Measurements from ENCODE around the gene ZNF710.

ZNF710 gene

DNA sequence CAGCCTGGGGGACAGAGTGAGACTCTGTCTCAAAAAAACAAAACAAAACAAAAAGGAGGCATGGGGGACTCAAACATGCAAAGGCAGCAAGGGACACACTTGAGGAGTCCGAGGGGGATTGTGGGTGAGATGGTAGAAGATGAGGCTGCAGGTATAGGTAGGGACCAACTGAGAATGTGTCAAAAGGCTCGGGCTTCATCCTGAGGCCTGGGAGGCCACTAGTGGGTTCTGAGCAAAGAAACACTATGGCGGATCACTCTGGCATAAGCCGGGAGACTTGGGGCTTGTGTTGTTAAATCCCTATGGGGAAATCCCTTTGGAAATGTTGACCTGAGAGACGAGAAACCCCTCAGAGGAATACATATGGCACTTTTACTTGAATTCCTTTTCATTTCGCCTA lies 21.2 kb downstream of the ZNF710 start:
- H3K27ac ChIP-seq (replicated peaks) = no peak overlapping the region
- TF ChIP-seq, protein P1, sequence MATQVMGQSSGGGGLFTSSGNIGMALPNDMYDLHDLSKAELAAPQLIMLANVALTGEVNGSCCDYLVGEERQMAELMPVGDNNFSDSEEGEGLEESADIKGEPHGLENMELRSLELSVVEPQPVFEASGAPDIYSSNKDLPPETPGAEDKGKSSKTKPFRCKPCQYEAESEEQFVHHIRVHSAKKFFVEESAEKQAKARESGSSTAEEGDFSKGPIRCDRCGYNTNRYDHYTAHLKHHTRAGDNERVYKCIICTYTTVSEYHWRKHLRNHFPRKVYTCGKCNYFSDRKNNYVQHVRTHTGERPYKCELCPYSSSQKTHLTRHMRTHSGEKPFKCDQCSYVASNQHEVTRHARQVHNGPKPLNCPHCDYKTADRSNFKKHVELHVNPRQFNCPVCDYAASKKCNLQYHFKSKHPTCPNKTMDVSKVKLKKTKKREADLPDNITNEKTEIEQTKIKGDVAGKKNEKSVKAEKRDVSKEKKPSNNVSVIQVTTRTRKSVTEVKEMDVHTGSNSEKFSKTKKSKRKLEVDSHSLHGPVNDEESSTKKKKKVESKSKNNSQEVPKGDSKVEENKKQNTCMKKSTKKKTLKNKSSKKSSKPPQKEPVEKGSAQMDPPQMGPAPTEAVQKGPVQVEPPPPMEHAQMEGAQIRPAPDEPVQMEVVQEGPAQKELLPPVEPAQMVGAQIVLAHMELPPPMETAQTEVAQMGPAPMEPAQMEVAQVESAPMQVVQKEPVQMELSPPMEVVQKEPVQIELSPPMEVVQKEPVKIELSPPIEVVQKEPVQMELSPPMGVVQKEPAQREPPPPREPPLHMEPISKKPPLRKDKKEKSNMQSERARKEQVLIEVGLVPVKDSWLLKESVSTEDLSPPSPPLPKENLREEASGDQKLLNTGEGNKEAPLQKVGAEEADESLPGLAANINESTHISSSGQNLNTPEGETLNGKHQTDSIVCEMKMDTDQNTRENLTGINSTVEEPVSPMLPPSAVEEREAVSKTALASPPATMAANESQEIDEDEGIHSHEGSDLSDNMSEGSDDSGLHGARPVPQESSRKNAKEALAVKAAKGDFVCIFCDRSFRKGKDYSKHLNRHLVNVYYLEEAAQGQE (IDR thresholded peaks at IDR 0.05; ENCODE audit: insufficient replicate concordance, low read depth) = no peak
- TF ChIP-seq SPI1 (IDR thresholded peaks at IDR 0.05; ENCODE audit: borderline replicate concordance, low read depth) = no peak
- no peak for DNase-seq (ENCODE audit: low read depth in 1 of 2, low spot score in 1 of 2)
- no peak overlapping the region for H3K4me3 ChIP-seq (replicated peaks; ENCODE audit: insufficient read depth, low read length)
- H3K27me3 ChIP-seq (ENCODE audit: insufficient read depth, poor library complexity, severe bottlenecking) = no peaks in the 10 kb centered on the region

DNA sequence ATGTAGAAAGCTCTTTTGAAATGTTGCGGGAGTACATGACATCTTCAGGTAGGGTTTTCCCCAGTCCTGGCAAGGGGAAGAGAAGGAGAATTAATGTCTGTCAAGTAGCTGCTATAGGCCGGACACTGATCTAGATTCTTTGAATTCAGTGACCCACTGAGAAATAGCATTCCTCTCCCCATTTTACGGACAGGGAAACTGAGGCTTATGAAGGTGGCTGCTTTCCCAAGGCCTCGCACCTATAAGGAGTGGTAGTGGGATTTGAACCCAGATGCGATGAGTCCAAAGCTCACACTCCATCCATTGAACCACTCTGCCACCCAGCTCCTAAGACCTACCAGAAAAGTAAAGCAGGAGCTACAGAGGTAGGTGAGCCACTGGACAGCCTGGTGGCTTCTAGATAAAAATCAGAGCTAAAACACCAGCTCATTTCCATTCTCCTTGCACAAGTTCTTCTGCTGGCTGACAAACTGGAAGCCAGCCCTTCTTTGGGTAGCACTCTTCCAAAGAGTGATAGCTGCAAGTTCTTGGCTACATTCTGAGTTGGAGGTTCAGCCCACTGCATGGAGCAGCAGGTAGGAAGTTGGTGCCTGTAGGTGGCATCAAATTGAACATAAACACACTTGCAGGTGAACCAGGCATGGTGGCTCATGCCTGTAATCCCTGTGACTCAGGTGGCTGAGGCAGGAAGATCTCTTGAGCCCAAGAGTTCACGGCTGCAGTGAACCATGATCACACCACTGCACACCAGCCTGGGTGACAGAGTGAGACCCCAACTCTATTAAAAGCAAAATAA lies 22.0 kb downstream of the ZNF710 start:
- no peak overlapping the region for H3K27ac ChIP-seq (replicated peaks)
- no peak overlapping the region for H3K4me3 ChIP-seq (replicated peaks; ENCODE audit: insufficient read depth, low read length)
- no peak for DNase-seq (ENCODE audit: low read depth in 1 of 2, low spot score in 1 of 2)
- H3K27me3 ChIP-seq (ENCODE audit: insufficient read depth, poor library complexity, severe bottlenecking) = no peaks in the 10 kb centered on the region
- TF ChIP-seq SPI1 (IDR thresholded peaks at IDR 0.05; ENCODE audit: borderline replicate concordance, low read depth) (no peak), POLR2AphosphoS5 (IDR thresholded peaks at IDR 0.05; ENCODE audit: low read depth) (no peak), GABPA (IDR thresholded peaks at IDR 0.05; ENCODE audit: low read depth) (no peak)
- TF ChIP-seq, protein P1 (IDR thresholded peaks at IDR 0.05; ENCODE audit: insufficient replicate concordance, low read depth) = no peak
- TF ChIP-seq, protein P2, sequence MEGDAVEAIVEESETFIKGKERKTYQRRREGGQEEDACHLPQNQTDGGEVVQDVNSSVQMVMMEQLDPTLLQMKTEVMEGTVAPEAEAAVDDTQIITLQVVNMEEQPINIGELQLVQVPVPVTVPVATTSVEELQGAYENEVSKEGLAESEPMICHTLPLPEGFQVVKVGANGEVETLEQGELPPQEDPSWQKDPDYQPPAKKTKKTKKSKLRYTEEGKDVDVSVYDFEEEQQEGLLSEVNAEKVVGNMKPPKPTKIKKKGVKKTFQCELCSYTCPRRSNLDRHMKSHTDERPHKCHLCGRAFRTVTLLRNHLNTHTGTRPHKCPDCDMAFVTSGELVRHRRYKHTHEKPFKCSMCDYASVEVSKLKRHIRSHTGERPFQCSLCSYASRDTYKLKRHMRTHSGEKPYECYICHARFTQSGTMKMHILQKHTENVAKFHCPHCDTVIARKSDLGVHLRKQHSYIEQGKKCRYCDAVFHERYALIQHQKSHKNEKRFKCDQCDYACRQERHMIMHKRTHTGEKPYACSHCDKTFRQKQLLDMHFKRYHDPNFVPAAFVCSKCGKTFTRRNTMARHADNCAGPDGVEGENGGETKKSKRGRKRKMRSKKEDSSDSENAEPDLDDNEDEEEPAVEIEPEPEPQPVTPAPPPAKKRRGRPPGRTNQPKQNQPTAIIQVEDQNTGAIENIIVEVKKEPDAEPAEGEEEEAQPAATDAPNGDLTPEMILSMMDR (IDR thresholded peaks at IDR 0.05; ENCODE audit: insufficient read depth, low read length) = no peak

GRCh38 chr15:90024406-90024805 lies 23.3 kb downstream of the ZNF710 start:
- H3K4me3 ChIP-seq (replicated peaks; ENCODE audit: insufficient read depth, low read length) = no peak overlapping the region
- DNase-seq (ENCODE audit: low read depth in 1 of 2, low spot score in 1 of 2) = no peak
- H3K27ac ChIP-seq (replicated peaks) = no peak overlapping the region
- no peaks in the 10 kb centered on the region for H3K27me3 ChIP-seq (ENCODE audit: insufficient read depth, poor library complexity, severe bottlenecking)
- TF ChIP-seq, protein P2 (IDR thresholded peaks at IDR 0.05; ENCODE audit: insufficient read depth, low read length) = no peak
- TF ChIP-seq POLR2AphosphoS5 (IDR thresholded peaks at IDR 0.05; ENCODE audit: low read depth) (no peak), GABPA (IDR thresholded peaks at IDR 0.05; ENCODE audit: low read depth) (no peak), SPI1 (IDR thresholded peaks at IDR 0.05; ENCODE audit: borderline replicate concordance, low read depth) (no peak)
- TF ChIP-seq, protein P1 (IDR thresholded peaks at IDR 0.05; ENCODE audit: insufficient replicate concordance, low read depth) = no peak

Data from HL-60 (cell line).